AG09309 (cell line): ENCODE data around the gene PPP1R3C.

ENCODE experiments used
- DNase-seq: peaks from one replicate; pipeline ENCODE4 v3.0.0-alpha.2; 2010; ENCODE audit warnings: low read depth
- H3K4me3 ChIP-seq: 2 replicates; pipeline ENCODE4 v1.5.1; 2011; ENCODE audit warnings: mild to moderate bottlenecking, low read depth, low read length, moderate library complexity; ENCODE audit not compliant: control insufficient read depth
- CTCF ChIP-seq: IDR thresholded peaks from 2 replicates; pipeline ENCODE4 v1.5.1; 2011; ENCODE audit warnings: mild to moderate bottlenecking, low read depth, low read length, inconsistent platforms; ENCODE audit not compliant: insufficient read depth, control insufficient read depth; ENCODE audit errors: missing control alignments

The PPP1R3C gene

DNA sequence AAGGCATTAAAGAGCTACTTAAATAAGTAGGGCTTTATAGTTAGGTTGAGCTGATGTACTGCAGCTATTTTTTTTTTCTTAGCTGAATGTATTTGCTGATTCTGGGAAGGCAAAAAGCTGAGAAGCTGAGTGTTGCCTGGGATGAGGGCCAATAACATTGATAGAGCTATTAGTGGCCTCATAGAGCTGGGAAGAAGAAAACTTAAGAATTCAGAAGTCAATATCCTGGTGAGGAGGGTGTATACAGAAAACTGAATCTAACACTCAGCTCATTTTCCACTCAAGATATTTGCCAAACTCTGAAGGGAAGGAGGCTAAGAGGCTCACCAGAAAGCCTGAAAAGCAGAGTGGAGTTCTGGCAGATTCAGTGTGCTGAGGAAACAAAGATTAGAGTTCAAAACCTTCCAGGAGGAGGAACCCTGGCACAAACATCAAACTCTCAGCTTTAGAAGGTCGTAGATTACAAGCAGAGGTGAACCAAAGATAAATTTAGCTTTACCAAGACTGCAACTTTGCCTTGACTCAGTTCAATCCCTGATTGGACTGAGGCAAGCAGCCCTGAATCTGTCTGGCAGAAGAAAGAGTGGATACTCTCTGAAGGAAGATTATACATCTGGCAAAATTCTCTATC is 11.3 kb downstream of the PPP1R3C start:
- TF ChIP-seq CTCF, result no peak
- no peak for DNase-seq
- H3K4me3 ChIP-seq, result no peak overlapping the region

- no peak for DNase-seq
- no peak for TF ChIP-seq CTCF
- H3K4me3 ChIP-seq, result no peak overlapping the region
Measured at GRCh38 chr10:91617072-91617609, 15.7 kb downstream of the PPP1R3C start.

- TF ChIP-seq CTCF, result no peak
- no peak for DNase-seq
- H3K4me3 ChIP-seq, result no peak overlapping the region
Measured at GRCh38 chr10:91616137-91616536, 16.7 kb downstream of the PPP1R3C start.

DNA sequence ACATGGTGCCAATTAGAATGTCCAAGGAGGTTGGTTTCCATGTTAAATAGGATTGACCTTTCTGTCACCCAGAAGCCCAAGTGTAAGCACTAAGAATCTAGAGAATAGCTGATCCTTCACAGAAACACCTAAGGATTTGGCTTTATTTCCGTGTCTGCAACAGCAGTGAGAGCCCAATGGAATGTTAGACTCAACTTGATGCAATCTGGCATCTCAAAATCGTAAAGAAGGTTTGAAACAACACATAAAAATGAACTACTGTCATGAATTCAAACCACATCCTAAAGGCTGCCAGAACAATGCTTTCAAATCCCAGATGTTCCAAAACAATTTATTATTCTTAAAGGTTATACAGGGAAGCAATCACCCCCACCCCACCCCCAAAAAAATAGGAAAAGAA is 18.6 kb downstream of the PPP1R3C start:
- TF ChIP-seq CTCF, result no peak
- H3K4me3 ChIP-seq, result no peak overlapping the region
- peak; percentile 95 for DNase-seq

GRCh38 chr10:91613411-91614187 is 19.3 kb downstream of the PPP1R3C start:
- TF ChIP-seq CTCF, result no peak
- DNase-seq, result peak; percentile 100
- no peak overlapping the region for H3K4me3 ChIP-seq

- no peak overlapping the region for H3K4me3 ChIP-seq
- no peak for DNase-seq
- no peak for TF ChIP-seq CTCF
Measured at GRCh38 chr10:91610919-91611318, 22.0 kb downstream of the PPP1R3C start.
